CD14-positive monocyte (primary cell): Measurements from ENCODE around the gene VAV2. TPM values are rescaled to one million over a fixed set of nuclear protein-coding genes. Genes with fewer than 3 reads are reported as not detected.

Experiments
- DNase-seq, 3 donors: peaks; one replicate each; pipeline ENCODE4 v3.0.0-alpha.2; 2011 to 2022
- H2AFZ ChIP-seq: 2 replicates; pipeline ENCODE4 v1.6.0; 2012; ENCODE audit warnings: mild to moderate bottlenecking, low read depth, low read length, inconsistent platforms; ENCODE audit not compliant: insufficient read depth, poor library complexity, severe bottlenecking
- H3K27ac ChIP-seq, 2 donors: 1 replicate in 1 of 2; 2 replicates in 1 of 2; pipeline ENCODE4 v1.5.1; 2012 to 2013; ENCODE audit warnings: low read length in 2 of 2, control low read depth in 1 of 2, inconsistent platforms in 1 of 2, low read depth in 1 of 2, mild to moderate bottlenecking in 1 of 2
- H3K27me3 ChIP-seq, 2 donors: one replicate each; pipeline versions ENCODE4 v1.6.0 to v1.6.1; 2011 to 2013; ENCODE audit warnings: low read length in 2 of 2; ENCODE audit not compliant: control insufficient read depth in 2 of 2, insufficient read depth in 2 of 2
- H3K36me3 ChIP-seq, 2 donors: replicated peaks in 1 of 2; 1 replicate in 1 of 2; 2 replicates in 1 of 2; pipeline versions ENCODE4 v1.5.1 to v1.6.1; 2012 to 2013; ENCODE audit warnings: low read length in 2 of 2, control low read depth in 1 of 2, inconsistent platforms in 1 of 2, mild to moderate bottlenecking in 1 of 2; ENCODE audit not compliant: insufficient read depth in 2 of 2, control insufficient read depth in 1 of 2
- H3K4me1 ChIP-seq, 2 donors: 1 replicate in 1 of 2; 2 replicates in 1 of 2; pipeline versions ENCODE4 v1.5.1 to v1.6.1; 2012 to 2013; ENCODE audit warnings: low read length in 2 of 2, control low read depth in 1 of 2, inconsistent platforms in 1 of 2, mild to moderate bottlenecking in 1 of 2, moderate library complexity in 1 of 2; ENCODE audit not compliant: insufficient read depth in 2 of 2, control insufficient read depth in 1 of 2
- H3K4me2 ChIP-seq: replicated peaks from 2 replicates; pipeline ENCODE3; 2012; ENCODE audit warnings: low read length, moderate library complexity, mild to moderate bottlenecking; ENCODE audit not compliant: poor library complexity, severe bottlenecking; ENCODE audit errors: extremely low read depth
- H3K4me3 ChIP-seq, 3 experiments: fragments of 200-600 bp in 1 of 3; sonication (generic) in 1 of 3; replicated peaks in 1 of 3; 1 replicate in 2 of 3; 2 replicates in 1 of 3; pipeline ENCODE4 v1.5.1; 2011 to 2013; ENCODE audit warnings: low read length in 3 of 3, mild to moderate bottlenecking in 3 of 3, control low read depth in 2 of 3, low read depth in 2 of 3, inconsistent platforms in 1 of 3, moderate library complexity in 1 of 3
- H3K79me2 ChIP-seq: 2 replicates; pipeline ENCODE4 v1.6.0; 2012; ENCODE audit warnings: mild to moderate bottlenecking, control low read depth, inconsistent platforms, low read length, moderate library complexity; ENCODE audit not compliant: insufficient read depth
- H3K9ac ChIP-seq: 2 replicates; pipeline ENCODE4 v1.6.0; 2017; ENCODE audit warnings: low read length, mild to moderate bottlenecking; ENCODE audit not compliant: insufficient read depth, poor library complexity, severe bottlenecking
- H3K9me3 ChIP-seq, 2 donors: replicated peaks in 1 of 2; 1 replicate in 1 of 2; 2 replicates in 1 of 2; pipeline versions ENCODE4 v1.5.1 to v1.6.1; 2012 to 2013; ENCODE audit warnings: low read length in 2 of 2, control low read depth in 1 of 2; ENCODE audit not compliant: control insufficient read depth in 1 of 2, insufficient read depth in 1 of 2
- H4K20me1 ChIP-seq: 2 replicates; pipeline ENCODE4 v1.6.0; 2012; ENCODE audit warnings: mild to moderate bottlenecking, low read length, control low read depth, moderate library complexity; ENCODE audit not compliant: insufficient read depth
- H3K27ac Mint-ChIP-seq, 7 donors: one replicate each; pipeline ENCODE4 v1.8.0; 2020; ENCODE audit warnings: mild to moderate bottlenecking in 7 of 7, mixed read lengths in 7 of 7, moderate library complexity in 6 of 7, inconsistent platforms in 2 of 7
- H3K27me3 Mint-ChIP-seq, 3 donors: one replicate each; pipeline ENCODE4 v1.8.0; 2021 to 2022; ENCODE audit warnings: low read depth in 3 of 3, mild to moderate bottlenecking in 3 of 3, mixed read lengths in 3 of 3, moderate library complexity in 3 of 3, inconsistent platforms in 1 of 3
- H3K36me3 Mint-ChIP-seq, 2 donors: one replicate each; pipeline ENCODE4 v1.8.0; 2020; ENCODE audit warnings: mixed read lengths in 2 of 2, inconsistent platforms in 1 of 2, mild to moderate bottlenecking in 1 of 2
- H3K4me1 Mint-ChIP-seq: one replicate; pipeline ENCODE4 v1.8.0; 2020; ENCODE audit warnings: mild to moderate bottlenecking, mixed read lengths
- H3K4me3 Mint-ChIP-seq, 2 donors: one replicate each; pipeline ENCODE4 v1.8.0; 2020; ENCODE audit warnings: mild to moderate bottlenecking in 2 of 2, mixed read lengths in 2 of 2, moderate library complexity in 1 of 2
- H3K9me3 Mint-ChIP-seq, 7 donors: one replicate each; pipeline ENCODE4 v1.8.0; 2020 to 2022; ENCODE audit warnings: mixed read lengths in 7 of 7, mild to moderate bottlenecking in 6 of 7, moderate library complexity in 6 of 7, inconsistent platforms in 2 of 7
- CTCF ChIP-seq: fragments of 200-600 bp; IDR thresholded peaks from one replicate; pipeline ENCODE4 v1.8.0; 2022; ENCODE audit warnings: antibody characterized with exemption, mild to moderate bottlenecking
- WGBS: methylation state at CpG from one replicate; pipeline ENCODE4 v1.1.5; 2013; ENCODE audit warnings: missing lambda C conversion rate; ENCODE audit not compliant: insufficient coverage; 5-methylcytosine and 5-hydroxymethylcytosine counted together
- intact Hi-C, 2 donors: fragments of 100-400 bp; cut with micrococcal nuclease; formaldehyde crosslinking; loops; one replicate each; pipeline versions ENCODE4 v1.15.0 to v1.15.1; 2023
- polyA plus RNA-seq, 3 donors: library from polyadenylated mRNA; depleted of rRNA in 1 of 3; unstranded in 2 of 3; stranded (reverse) in 1 of 3; fragments of 300-500 nt in 2 of 3; fragments of >200 nt in 1 of 3; fragmentation: Illumina TruSeq in 2 of 3; gene quantifications; 1 replicate in 2 of 3; 2 replicates in 1 of 3; pipeline ENCODE4 v1.2.3, GENCODE V29; 2012 to 2021

VAV2 gene
- polyA plus RNA-seq, 3 donors = 2.3 to 13.6 (median 2.3) TPM

GRCh38 chr9:133943036-133943780 lies 48.9 kb downstream of the VAV2 start:
- H3K4me1 ChIP-seq = peaks cover 13 to 14% of the 10 kb centered on the region in 2 donors
- no peaks in the 10 kb centered on the region for H3K79me2 ChIP-seq
- H2AFZ ChIP-seq = no peak overlapping the region
- peaks cover 78% of the 10 kb centered on the region for H4K20me1 ChIP-seq
- no peak for TF ChIP-seq CTCF
- 94% methylated on average over 15 of the region's 17 CpGs for WGBS
- H3K27me3 Mint-ChIP-seq = peaks cover 0 to 3% (median 0%) of the 10 kb centered on the region in 3 donors
- no peak overlapping the region for H3K27ac ChIP-seq
- peaks cover 13 to 21% of the 10 kb centered on the region in 2 donors for H3K36me3 Mint-ChIP-seq
- no peak overlapping the region for H3K27ac Mint-ChIP-seq
- H3K4me1 Mint-ChIP-seq = peaks cover 21% of the 10 kb centered on the region
- H3K4me2 ChIP-seq = no peak overlapping the region
- H3K36me3 ChIP-seq = peaks cover 2 to 14% of the 10 kb centered on the region in 2 donors
- H3K27me3 ChIP-seq = no peaks in the 10 kb centered on the region
- no peak for DNase-seq
- no peaks in the 10 kb centered on the region for H3K9me3 Mint-ChIP-seq
- H3K9me3 ChIP-seq = no peaks in the 10 kb centered on the region
- no peak overlapping the region for H3K4me3 Mint-ChIP-seq
- intact Hi-C loops = no loop called here
- no peak overlapping the region for H3K4me3 ChIP-seq
- H3K9ac ChIP-seq = no peak overlapping the region

- Histone ChIP-seq H3K9ac (no peak overlapping the region), H3K36me3 (peaks cover 6 to 22% of the 10 kb centered on the region in 2 donors), H3K4me1 (peaks cover 13 to 14% of the 10 kb centered on the region in 2 donors), H3K27me3 (no peaks in the 10 kb centered on the region), H2AFZ (no peak overlapping the region), H4K20me1 (peaks cover 71% of the 10 kb centered on the region), H3K79me2 (no peaks in the 10 kb centered on the region), H3K4me3 (no peak overlapping the region), H3K9me3 (no peaks in the 10 kb centered on the region), H3K27ac (no peak overlapping the region), H3K4me2 (no peak overlapping the region)
- TF ChIP-seq CTCF = no peak
- WGBS = 96% methylated on average over 24 of the region's 27 CpGs
- Mint-ChIP-seq H3K36me3 (peaks cover 15 to 23% of the 10 kb centered on the region in 2 donors), H3K4me3 (no peak overlapping the region), H3K4me1 (peaks cover 21% of the 10 kb centered on the region), H3K9me3 (no peaks in the 10 kb centered on the region), H3K27ac (no peak overlapping the region), H3K27me3 (peaks cover 0 to 3% (median 0%) of the 10 kb centered on the region in 3 donors)
- DNase-seq = no peak
- intact Hi-C loops = no loop called here
Observed at GRCh38 chr9:133942206-133942975, 49.7 kb downstream of the VAV2 start.
